GM10847 (cell line): ENCODE measurements around the gene KLC1.

Source experiments
- POLR2A ChIP-seq: IDR thresholded peaks from 2 replicates; pipeline ENCODE4 v1.6.1; 2011; ENCODE audit not compliant: insufficient read length; ENCODE audit errors: extremely low read depth

The KLC1 gene

DNA sequence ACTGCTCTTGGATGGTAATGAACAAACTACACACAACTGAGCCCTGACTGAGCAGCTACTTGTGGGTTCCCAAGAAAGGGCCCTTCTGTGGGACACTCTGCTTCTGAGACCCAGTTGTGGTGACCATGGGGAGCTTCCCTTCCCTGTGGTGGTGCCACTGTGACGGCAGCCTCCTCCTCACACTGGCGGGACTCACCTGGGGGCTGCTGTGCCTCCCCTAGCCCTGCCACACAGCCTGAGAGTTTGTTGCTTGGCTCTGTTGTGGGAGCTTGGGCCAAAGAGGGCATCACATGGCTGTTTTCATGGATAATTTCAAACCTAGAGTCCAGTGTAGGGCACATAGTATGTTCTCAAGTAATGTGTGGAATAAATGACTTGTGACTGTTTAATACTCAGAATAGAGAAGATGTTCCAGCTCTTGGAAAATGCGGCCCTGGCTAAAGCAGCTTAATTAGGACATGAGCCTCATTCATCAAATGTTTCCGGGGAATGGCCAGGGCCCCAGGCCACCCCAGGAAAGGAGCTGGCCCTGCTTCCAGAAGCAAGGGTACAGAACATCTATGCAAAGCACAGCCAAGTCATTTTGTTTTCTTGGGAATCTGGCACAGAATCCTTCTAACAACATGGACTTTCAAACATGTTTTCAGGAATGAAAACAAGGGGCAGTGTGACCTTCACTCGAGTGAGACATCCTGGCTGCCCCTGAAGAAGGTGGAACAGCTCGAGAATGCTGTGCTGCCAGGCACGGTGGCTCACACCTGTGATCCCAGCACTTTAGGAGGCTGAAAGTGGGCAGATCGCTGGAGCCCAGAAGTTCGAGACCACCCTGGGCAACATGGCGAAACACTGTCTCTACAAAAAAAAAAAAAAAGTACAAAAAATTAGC, 107.8 kb downstream of the KLC1 start:
- TF ChIP-seq POLR2A = no peak

DNA sequence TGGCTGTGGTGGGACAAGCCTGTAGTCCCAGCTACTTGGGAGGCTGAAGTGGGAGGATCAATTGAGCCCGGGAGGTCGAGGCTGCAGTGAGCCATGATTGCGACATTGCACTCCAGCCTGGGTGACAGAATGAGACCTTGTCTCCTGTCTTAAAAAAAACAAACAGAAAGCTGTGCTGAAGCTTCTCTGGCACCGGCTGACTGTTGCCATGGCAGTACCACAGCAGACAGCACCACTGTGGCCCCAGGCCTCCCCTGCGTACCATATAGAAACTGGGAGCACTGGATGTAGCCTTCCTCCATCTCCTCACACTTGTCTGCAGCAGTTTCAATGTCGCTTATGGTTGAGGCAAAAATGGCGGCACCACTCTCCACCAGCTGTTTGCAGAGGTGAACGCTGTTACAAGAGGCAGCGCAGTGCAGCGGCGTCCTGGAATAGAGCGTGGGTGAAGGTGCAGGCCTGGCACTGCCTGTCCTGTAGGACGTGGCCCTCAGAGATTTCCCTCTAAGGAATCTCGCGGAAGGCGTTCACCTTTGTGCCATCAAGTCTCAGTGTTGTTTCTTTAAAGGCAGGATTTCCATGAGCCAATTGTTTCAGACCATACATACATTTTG, 108.5 kb downstream of the KLC1 start:
- no peak for TF ChIP-seq POLR2A

DNA sequence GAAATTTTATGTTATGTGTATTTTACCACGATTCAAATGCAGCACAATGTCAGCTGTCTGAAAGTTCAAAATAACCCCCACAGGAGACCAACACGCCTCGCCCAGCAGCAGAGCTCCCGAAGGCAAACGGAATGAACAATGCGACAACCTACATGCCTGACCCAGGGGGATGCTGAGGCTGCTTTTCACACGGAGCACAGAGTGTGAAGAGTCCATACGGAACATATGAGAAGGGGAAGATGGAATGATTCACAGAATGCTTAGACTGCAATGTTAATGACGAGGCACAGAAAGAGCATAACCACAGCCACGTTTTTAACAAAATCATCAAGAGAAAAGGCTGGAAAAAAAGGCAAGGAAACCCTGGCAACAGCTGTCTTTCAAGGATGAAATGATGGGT, 109.2 kb downstream of the KLC1 start:
- TF ChIP-seq POLR2A = no peak

DNA sequence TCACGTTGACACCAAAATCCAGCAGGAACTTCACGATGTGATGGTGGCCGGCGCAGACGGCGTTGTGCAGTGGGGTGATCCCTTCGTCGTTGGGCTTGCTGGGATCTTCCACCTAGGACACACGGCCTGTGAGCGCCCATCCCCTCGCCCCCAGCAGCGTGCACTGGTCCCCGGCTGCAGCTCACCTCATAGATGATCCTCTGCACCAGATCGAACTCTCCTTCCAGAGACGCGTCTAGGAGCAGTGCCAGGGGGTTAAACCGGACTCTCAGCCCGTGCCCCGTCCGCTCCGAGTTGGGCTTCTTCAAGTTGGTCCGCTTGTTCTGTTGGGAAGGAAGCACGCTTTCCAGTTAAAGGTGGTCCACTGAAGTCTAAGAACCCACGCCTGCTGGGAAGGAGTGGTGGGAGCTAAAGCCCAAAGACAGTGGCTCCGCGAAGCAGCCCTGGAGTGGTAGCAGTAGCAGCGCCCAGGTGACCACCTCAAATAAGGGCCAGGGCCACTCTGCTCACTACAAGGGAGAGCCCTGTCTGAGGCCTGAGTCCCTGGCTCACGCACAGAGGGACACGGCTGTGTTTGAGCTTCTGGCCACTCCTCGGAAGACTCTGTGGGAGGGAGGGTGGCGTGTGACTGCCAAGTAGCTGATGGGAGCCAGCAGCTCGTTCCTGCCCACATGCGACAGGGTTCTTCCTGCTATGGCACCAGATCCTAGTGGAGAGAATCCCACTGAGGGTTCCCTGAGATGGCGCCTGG, 109.9 kb downstream of the KLC1 start:
- TF ChIP-seq POLR2A = no peak

DNA sequence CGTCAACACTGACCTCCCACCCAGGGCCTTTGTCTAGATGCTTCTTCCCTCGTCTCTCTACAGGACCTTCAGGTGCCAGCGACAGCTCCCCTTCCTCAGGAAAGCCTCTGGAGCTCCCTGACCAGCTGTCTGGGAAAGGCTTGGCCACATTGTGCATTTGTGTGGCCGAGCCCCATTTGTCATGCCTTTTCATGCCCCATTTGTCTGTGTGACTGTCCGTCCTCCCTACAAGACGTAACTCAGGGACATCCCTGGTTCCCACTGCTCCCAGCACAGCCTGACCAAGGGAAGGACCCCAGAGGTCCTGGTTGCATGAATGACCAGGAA, 110.4 kb downstream of the KLC1 start:
- TF ChIP-seq POLR2A = no peak

DNA sequence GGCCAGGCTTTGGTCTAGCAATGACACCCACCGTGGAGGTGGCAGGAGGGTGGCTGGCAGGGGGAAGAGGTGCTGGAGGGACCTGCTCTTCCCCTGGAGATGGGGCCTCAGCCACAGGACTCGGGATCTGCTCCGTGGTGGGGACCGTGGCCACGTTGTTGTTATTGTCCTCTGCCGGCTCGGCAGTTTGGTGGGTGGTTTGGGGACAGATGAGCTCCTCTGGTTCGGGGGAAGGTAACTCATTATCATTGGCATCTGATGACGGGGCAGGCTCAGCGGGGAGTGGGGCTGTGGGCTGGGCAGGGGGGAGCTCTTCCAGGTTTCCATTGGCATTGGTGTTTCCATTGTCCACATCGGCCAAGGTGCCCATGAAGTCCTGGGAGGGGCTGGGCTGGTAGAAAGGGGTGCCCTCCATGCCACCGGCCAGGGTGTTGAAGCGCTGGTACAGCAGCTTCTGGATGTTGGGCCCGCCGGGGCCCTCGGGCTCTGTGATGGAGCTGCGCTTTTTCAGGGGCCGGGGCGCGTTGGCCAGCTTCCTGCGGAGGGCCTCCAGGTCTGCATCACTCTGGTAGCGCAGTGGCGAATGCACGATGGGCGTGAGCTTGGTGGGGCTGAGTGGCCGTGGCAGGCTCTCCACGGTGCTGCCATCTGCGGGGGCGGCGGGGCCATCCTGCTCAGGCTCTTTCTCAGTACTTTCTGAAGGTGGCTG, 110.9 kb downstream of the KLC1 start:
- TF ChIP-seq POLR2A = no peak

DNA sequence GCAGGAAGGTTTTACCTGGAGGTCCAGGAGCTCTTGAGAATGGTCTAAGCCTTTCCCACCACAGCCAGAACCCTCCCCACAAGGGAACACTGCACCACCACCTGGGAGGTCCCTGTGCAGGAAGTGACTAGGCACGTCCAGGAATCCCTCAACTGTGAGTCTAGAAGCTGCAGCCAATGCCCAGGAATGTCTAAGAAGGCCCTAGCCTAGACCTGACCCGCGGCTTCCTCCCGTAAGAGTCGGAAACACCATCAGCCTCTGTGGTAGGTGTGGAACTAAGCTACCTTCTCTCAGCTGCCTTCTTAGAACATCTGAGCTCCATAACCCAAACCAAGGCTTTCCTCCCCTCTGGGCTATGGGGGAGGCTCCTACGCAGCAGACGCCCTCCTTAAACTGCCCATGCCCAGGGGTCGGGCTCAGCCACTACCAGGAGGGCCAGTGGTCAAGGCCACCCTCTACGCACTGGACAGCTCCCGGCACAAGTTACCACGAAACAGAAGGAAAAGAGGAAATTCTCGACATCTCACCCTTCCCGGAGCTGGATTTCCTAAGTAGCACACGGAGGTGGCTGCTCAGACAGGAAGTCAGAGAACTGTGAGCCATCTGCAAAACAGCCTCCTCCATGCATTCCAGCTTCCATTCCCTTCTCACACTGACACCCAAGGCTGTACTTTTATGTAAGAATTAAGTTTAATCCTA, 112.1 kb downstream of the KLC1 start:
- TF ChIP-seq POLR2A = no peak

DNA sequence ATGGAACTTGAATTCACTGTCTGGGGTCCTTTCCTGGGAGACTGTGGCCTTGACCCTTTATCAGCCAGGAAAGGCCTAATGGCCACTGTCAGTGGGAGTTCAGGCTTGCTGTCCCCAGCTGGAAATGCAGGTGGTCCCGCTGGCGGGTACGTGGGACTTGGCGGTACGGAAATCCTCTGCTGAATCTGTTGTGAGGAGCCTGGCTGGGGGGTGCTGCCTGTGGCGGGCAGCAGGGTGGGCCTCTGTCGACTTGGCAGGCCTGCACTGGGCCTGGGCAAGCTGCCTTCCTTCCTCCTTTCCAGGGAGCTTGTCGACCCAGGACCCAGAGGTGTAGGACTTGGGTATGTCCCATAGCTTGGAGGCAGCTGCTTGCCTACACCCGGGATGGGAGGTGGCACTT, 112.9 kb downstream of the KLC1 start:
- no peak for TF ChIP-seq POLR2A

DNA sequence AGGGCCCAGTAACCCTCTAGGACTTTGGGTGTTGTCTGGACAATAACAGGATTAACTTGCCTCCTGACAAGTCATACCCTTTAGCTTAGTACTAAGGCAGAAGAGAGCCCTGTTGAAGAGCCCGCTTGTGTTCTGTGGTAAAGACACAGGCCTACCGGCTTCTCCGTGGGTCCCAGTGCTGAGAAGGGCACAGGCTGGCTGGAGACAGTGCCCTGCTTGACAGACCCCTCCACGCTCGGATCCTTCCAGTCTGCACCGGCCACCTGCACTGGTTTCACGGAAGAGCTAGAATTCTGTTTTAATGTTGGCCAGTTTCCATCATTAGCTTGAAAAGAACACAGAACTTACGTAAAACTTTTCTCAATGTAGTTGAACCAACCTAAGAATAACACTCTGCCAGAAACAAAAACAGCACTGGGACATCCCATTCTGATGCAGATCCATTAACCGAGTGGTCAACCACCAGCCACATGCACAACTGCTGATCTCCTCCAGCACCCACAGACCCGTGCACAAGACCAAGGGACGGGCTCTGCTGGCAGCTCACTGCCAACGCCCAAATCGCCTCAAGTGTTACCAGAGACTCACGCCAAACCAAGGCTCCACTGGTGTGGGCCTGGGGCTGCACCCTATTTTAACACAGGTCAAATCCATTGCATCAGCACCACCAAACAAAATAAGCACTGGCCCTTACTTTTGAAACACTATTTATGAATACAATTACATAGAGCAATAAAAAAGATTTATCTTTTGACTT, 113.7 kb downstream of the KLC1 start:
- no peak for TF ChIP-seq POLR2A

DNA sequence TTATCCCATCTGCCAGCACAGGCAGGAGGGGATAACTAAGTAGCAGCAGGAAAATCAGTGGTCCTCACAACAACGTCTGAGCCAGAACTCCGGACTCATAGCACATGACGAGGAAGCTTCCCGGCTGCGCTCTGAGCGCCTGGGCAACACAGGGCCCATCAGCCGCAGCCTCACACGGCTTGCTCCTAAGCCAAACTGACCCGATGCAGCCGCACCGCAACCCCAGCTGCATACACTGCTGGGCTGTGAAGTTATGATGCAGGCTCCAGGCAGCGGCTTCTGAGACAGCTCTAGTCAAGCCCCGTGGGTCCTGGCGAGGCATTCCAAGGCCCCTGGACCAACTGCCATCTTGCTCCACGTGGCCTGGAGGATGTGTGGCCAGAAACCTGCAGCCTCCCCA, 114.7 kb downstream of the KLC1 start:
- no peak for TF ChIP-seq POLR2A

DNA sequence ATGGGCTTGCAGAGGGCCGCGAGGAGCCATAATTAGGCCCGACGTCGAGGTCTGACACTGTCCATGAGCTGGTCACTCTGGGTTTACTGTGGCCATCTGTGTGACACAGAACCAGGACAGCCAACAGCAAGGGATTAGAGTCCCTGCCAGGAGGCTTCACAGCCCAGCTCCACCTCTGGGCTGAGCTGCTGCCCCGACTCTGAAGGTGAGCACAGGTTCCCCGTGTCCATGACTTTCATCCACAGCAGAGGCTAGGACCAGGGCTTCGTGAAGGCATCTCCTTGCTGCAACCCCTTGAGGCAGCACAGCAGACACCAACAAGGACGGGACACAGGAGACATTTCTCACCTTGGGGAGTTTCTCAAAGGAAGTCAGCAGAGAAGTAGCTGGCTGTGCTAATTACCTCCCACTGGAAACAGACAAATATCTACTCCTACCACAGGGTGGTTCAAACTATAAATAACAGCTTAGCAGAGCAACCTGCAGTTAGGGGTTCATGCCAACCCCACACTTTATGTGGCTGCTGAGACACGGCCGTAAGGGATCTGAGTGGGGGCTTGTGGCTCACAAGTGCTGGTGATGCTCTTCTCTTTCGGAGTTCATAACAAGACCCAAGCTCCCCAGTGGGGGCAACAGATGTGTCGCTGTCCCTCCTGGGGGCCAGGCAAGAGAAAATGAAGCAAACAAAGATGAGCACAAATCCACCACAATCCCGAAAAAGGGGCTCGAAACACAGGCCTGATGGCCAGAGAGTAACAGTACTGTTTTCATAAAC, 115.8 kb downstream of the KLC1 start:
- TF ChIP-seq POLR2A = no peak

DNA sequence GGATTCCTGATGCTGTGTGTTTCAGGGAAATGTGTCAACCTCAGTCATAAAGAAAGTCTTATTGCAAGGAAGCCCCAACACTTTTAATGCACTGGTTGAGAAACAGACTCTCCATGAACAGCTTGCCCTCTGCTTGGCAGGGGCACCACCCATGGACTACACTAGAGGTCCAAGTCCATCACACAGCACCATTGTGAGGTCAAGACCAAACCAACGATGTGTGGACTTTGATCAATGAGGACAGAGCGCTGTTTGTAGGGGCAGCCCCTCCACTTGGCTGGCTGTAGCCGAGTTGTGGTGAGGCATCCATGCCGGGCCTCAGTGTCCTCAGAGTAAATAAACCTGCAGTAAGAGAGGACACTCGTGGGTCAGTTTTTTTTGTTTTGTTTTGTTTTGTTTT, 116.4 kb downstream of the KLC1 start:
- no peak for TF ChIP-seq POLR2A

DNA sequence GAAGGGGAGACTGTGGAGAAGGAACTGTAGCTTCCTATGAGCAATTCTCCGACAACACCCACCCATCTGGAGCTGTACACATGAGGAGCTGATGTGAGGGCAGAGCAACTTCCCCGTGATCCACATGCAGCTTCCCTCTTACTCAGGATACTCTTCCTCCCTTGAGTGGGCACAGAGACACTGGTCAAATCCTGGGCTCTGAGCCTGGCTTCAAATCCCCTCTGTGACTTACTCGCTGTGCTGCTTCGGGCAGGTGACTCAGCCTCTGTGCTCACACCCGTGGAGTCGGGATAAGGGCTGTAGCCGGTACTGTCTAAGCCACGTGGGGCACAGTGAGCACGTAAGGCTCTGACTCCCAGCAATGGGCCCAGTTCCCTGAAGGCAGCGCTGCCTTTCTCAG, 117.7 kb downstream of the KLC1 start:
- TF ChIP-seq POLR2A = no peak

DNA sequence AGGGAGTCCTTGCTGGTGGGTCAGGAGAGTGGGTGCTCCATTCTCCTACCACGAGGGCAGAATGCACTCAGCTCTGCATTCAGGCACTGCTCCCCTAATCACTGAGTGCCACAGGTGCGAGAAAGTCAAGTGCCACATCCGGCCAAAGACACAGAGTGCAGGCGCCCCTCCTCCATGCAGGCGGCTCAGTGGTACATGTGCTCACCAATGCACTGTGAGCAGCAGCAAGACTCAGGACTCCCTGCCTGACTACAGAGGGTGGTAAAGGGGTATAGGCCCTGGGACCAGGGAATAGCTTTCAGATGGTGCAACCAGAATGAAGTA, 119.5 kb downstream of the KLC1 start:
- no peak for TF ChIP-seq POLR2A
